Astrocyte (in vitro differentiated cells and primary cell): ENCODE results near the gene CABLES2. TPM values are rescaled to one million over a fixed set of nuclear protein-coding genes. Genes with fewer than 3 reads are reported as not detected.
A peak's percentile ranks its signal among the peaks of the same experiment; 100 is the strongest.

Experiments
- DNase-seq: peaks from one replicate; pipeline ENCODE4 v3.0.0-alpha.2; 2010; ENCODE audit warnings: low read depth
- FAIRE-seq: peaks from 2 replicates; lab custom pipeline; 2011; peaks lifted over from hg19 to GRCh38; lab: Jason Lieb, UNC
- H2AFZ ChIP-seq: 2 replicates; pipeline ENCODE4 v1.6.0; 2012; ENCODE audit warnings: low read depth, low read length, inconsistent platforms
- H3K27ac ChIP-seq: 2 replicates; pipeline ENCODE4 v1.5.1; 2011; ENCODE audit warnings: low read depth, low read length, inconsistent platforms
- H3K27me3 ChIP-seq: 2 replicates; pipeline ENCODE4 v1.6.0; 2011; ENCODE audit warnings: low read length, inconsistent platforms; ENCODE audit not compliant: insufficient read depth
- H3K36me3 ChIP-seq: 2 replicates; pipeline ENCODE4 v1.5.1; 2011; ENCODE audit warnings: low read length, inconsistent platforms; ENCODE audit not compliant: insufficient read depth
- H3K4me1 ChIP-seq: 2 replicates; pipeline ENCODE4 v1.5.1; 2011; ENCODE audit warnings: low read length, inconsistent platforms; ENCODE audit not compliant: insufficient read depth
- H3K4me2 ChIP-seq: 2 replicates; pipeline ENCODE4 v1.6.0; 2012; ENCODE audit warnings: low read length, inconsistent platforms
- H3K4me3 ChIP-seq: 2 replicates; pipeline ENCODE4 v1.5.1; 2011; ENCODE audit warnings: low read depth, mild to moderate bottlenecking, low read length, inconsistent platforms; ENCODE audit not compliant: insufficient read depth
- H3K79me2 ChIP-seq: 2 replicates; pipeline ENCODE4 v1.6.0; 2012; ENCODE audit warnings: mild to moderate bottlenecking, low read length, inconsistent platforms; ENCODE audit not compliant: insufficient read depth
- H3K9ac ChIP-seq: 2 replicates; pipeline ENCODE4 v1.6.0; 2012; ENCODE audit warnings: mild to moderate bottlenecking, low read length, inconsistent platforms
- H3K9me3 ChIP-seq: 2 replicates; pipeline ENCODE4 v1.5.1; 2012; ENCODE audit warnings: low read depth, mild to moderate bottlenecking, low read length, inconsistent platforms; ENCODE audit not compliant: insufficient read depth
- H4K20me1 ChIP-seq: 2 replicates; pipeline ENCODE4 v1.6.0; 2012; ENCODE audit warnings: low read length, inconsistent platforms; ENCODE audit not compliant: insufficient read depth
- H3K27ac Mint-ChIP-seq: one replicate; pipeline ENCODE4 v1.8.0; 2021; ENCODE audit warnings: mild to moderate bottlenecking, mixed read lengths; ENCODE audit not compliant: unreplicated experiment
- H3K27me3 Mint-ChIP-seq: one replicate; pipeline ENCODE4 v1.8.0; 2021; ENCODE audit warnings: low read depth, mixed read lengths; ENCODE audit not compliant: unreplicated experiment
- H3K36me3 Mint-ChIP-seq: one replicate; pipeline ENCODE4 v1.8.0; 2021; ENCODE audit warnings: low read depth, mixed read lengths; ENCODE audit not compliant: unreplicated experiment
- H3K4me1 Mint-ChIP-seq: one replicate; pipeline ENCODE4 v1.8.0; 2021; ENCODE audit warnings: low read depth, mixed read lengths; ENCODE audit not compliant: unreplicated experiment
- H3K4me3 Mint-ChIP-seq: one replicate; pipeline ENCODE4 v1.8.0; 2021; ENCODE audit warnings: mild to moderate bottlenecking, moderate library complexity, mixed read lengths; ENCODE audit not compliant: unreplicated experiment
- H3K9me3 Mint-ChIP-seq: one replicate; pipeline ENCODE4 v1.8.0; 2021; ENCODE audit warnings: mild to moderate bottlenecking, mixed read lengths; ENCODE audit not compliant: unreplicated experiment
- EZH2 ChIP-seq: IDR thresholded peaks from 2 replicates; pipeline ENCODE4 v1.6.1; 2012; ENCODE audit warnings: mild to moderate bottlenecking, low read length, inconsistent platforms; ENCODE audit not compliant: insufficient read depth
- total RNA-seq: library from RNA; stranded (reverse); gene quantifications from 2 replicates; pipeline ENCODE4 v1.2.1, GENCODE V29; 2021
- TF ChIP-seq, protein P1 (sequence below): IDR thresholded peaks from 2 replicates; pipeline ENCODE4 v1.5.1; 2011; ENCODE audit warnings: low read depth, mild to moderate bottlenecking, inconsistent platforms, low read length, moderate library complexity; ENCODE audit not compliant: insufficient read depth

The CABLES2 gene
- total RNA-seq, 1 donor from 2014 or later: 4.4 TPM

DNA sequence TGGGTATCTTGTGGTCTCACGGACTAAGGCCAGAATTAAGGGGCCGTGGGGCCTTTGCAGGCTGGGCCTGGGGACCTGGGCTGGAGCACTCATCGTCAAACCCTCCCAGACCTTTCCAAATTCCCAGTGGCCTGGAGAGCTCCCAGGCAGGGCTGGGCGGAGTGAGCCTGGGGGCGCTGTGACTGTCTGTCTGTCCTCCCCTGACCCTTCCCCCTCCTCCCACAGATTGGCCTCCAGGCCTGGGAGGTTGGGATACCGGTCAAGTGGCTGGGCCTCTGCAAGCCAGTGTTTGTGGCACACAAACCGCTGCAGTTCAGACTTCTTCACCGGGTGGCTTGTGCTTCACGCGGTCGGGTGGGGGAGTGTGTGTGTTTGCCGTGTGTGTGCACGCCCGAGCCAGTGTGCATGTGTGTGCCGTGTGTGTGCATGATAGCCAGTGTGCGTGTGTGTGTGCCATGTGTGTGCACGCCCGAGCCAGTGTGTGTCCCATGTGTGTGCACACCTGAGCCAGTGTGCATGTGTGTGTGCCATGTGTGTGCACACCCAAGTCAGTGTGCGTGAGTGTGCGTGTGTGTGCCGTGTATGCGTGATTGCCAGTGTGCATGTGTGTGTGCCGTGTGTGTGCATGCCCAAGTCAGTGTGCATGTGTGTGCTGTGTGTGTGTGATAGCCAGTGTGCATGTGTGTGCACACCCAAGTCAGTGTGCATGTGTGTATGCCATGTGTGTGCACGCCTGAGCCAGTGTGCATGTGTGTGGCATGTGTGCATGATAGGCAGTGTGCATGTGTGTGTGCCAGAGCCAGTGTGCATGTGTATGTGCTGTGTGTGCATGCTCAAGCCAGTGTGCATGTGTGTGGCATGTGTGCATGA lies 14.0 kb upstream of the CABLES2 start:
- Histone ChIP-seq H3K27me3 (no peaks in the 10 kb centered on the region), H4K20me1 (no peaks in the 10 kb centered on the region), H3K4me3 (no peak overlapping the region), H2AFZ (no peak overlapping the region), H3K4me1 (no peaks in the 10 kb centered on the region), H3K36me3 (no peaks in the 10 kb centered on the region), H3K79me2 (no peaks in the 10 kb centered on the region), H3K27ac (no peak overlapping the region), H3K4me2 (no peak overlapping the region), H3K9me3 (peaks cover 3% of the 10 kb centered on the region), H3K9ac (no peak overlapping the region)
- no peak for TF ChIP-seq EZH2
- TF ChIP-seq, protein P1, sequence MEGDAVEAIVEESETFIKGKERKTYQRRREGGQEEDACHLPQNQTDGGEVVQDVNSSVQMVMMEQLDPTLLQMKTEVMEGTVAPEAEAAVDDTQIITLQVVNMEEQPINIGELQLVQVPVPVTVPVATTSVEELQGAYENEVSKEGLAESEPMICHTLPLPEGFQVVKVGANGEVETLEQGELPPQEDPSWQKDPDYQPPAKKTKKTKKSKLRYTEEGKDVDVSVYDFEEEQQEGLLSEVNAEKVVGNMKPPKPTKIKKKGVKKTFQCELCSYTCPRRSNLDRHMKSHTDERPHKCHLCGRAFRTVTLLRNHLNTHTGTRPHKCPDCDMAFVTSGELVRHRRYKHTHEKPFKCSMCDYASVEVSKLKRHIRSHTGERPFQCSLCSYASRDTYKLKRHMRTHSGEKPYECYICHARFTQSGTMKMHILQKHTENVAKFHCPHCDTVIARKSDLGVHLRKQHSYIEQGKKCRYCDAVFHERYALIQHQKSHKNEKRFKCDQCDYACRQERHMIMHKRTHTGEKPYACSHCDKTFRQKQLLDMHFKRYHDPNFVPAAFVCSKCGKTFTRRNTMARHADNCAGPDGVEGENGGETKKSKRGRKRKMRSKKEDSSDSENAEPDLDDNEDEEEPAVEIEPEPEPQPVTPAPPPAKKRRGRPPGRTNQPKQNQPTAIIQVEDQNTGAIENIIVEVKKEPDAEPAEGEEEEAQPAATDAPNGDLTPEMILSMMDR: no peak
- H3K36me3 Mint-ChIP-seq: no peaks in the 10 kb centered on the region
- H3K27ac Mint-ChIP-seq: no peak overlapping the region
- H3K4me3 Mint-ChIP-seq: no peak overlapping the region
- peaks cover 14% of the 10 kb centered on the region for H3K27me3 Mint-ChIP-seq
- no peaks in the 10 kb centered on the region for H3K4me1 Mint-ChIP-seq
- FAIRE-seq: no peak
- DNase-seq: peak; percentile 2
- no peaks in the 10 kb centered on the region for H3K9me3 Mint-ChIP-seq

- Histone ChIP-seq H3K27me3 (no peaks in the 10 kb centered on the region), H3K79me2 (no peaks in the 10 kb centered on the region), H2AFZ (no peak overlapping the region), H3K9ac (no peak overlapping the region), H3K4me1 (no peaks in the 10 kb centered on the region), H3K27ac (no peak overlapping the region), H3K9me3 (peaks cover 3% of the 10 kb centered on the region), H3K4me2 (no peak overlapping the region), H3K4me3 (no peak overlapping the region), H4K20me1 (no peaks in the 10 kb centered on the region), H3K36me3 (no peaks in the 10 kb centered on the region)
- no peak overlapping the region for H3K4me3 Mint-ChIP-seq
- no peak for FAIRE-seq
- no peaks in the 10 kb centered on the region for H3K36me3 Mint-ChIP-seq
- peaks cover 10% of the 10 kb centered on the region for H3K27me3 Mint-ChIP-seq
- H3K9me3 Mint-ChIP-seq: no peaks in the 10 kb centered on the region
- H3K27ac Mint-ChIP-seq: no peak overlapping the region
- TF ChIP-seq, protein P1: no peak
- no peak for TF ChIP-seq EZH2
- H3K4me1 Mint-ChIP-seq: no peaks in the 10 kb centered on the region
- no peak for DNase-seq
Measured at GRCh38 chr20:62419759-62420158, 12.7 kb upstream of the CABLES2 start.
